Astrocyte of the spinal cord (primary cell): Measurements from ENCODE around the gene AJUBA.

Source experiments
- DNase-seq: peaks from one replicate; pipeline ENCODE4 v3.0.0; 2011; ENCODE audit warnings: low read depth, low spot score
- H3K4me3 ChIP-seq: 2 replicates; pipeline ENCODE4 v1.5.1; 2011; ENCODE audit warnings: low read depth, mild to moderate bottlenecking, low read length, moderate library complexity
- in situ Hi-C: cut with HindIII; loops from 2 replicates; pipeline ENCODE4 v1.10.0; 2017; ENCODE audit warnings: low sequenced_read_pairs
- TF ChIP-seq, protein P1 (sequence below): IDR thresholded peaks from 2 replicates; pipeline ENCODE4 v1.5.1; 2012; ENCODE audit warnings: low read depth, mild to moderate bottlenecking, low read length, inconsistent platforms

Gene AJUBA

DNA sequence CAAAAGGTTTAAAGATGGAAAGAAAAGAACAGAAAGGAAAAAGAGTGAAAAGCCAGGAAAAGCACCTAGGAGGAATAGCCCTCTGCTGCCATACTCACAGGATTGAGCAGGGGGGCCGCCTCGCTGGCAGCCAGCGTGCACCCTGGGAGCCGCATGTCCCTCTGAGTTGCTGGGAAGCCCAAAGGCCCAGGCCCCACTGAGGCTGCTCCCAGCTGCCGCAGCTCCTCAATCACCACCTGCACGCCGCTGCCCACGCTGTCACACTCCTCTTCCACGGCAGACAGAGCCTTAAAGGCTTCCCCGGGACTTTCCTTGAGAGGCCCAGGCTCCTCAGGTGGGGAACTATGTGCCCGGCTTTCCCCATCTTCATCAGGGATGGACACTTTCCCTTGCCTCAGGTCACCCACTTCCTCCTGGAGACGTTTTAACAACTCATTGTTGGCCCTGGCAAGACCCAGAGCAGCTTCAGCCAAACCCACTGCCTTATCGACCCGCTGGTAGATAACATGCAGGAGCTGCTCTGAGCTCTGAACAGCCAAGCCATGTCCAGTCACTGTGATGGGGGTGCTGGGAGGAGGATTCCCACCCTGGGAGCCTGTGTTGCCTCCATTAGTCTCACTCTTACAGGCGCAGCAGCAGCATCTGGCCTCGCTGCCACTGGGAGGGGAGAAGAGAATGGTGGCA, 16.1 kb upstream of the AJUBA start:
- in situ Hi-C loops: no loop called here
- TF ChIP-seq, protein P1, sequence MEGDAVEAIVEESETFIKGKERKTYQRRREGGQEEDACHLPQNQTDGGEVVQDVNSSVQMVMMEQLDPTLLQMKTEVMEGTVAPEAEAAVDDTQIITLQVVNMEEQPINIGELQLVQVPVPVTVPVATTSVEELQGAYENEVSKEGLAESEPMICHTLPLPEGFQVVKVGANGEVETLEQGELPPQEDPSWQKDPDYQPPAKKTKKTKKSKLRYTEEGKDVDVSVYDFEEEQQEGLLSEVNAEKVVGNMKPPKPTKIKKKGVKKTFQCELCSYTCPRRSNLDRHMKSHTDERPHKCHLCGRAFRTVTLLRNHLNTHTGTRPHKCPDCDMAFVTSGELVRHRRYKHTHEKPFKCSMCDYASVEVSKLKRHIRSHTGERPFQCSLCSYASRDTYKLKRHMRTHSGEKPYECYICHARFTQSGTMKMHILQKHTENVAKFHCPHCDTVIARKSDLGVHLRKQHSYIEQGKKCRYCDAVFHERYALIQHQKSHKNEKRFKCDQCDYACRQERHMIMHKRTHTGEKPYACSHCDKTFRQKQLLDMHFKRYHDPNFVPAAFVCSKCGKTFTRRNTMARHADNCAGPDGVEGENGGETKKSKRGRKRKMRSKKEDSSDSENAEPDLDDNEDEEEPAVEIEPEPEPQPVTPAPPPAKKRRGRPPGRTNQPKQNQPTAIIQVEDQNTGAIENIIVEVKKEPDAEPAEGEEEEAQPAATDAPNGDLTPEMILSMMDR: no peak
- no peak for DNase-seq
- H3K4me3 ChIP-seq: no peak overlapping the region

DNA sequence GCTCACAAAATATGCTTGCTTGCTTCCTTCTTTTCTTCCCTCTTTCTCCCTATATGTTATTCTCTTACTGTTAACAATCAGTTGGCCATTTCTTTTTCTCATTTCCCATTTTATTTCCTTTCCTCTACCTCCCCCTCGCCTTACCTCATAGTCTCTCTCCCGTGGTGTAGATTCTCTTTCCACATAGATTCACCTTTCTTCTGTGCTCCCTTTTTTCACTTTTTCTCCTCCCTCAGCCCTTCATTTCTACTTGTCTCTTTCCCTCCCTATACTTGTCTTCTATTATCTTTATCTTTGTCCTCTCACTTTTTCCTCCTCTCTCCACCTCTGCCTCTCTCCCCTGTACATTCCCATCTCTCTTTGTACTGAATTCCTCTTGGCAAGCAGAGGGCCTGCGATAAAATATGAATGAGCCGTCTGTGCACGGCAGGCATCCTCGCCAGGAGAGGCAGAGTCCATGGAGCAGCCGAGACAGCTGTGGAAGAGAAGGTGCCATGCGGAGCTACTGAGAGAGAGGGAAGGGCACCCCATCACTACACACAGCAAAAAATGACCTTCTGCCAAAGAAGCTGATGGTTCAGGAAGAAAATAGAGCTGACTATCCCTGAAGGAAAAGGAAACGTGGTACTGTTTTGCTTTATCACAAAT, 15.4 kb upstream of the AJUBA start:
- in situ Hi-C loops: no loop called here
- DNase-seq: no peak
- TF ChIP-seq, protein P1: no peak
- no peak overlapping the region for H3K4me3 ChIP-seq

DNA sequence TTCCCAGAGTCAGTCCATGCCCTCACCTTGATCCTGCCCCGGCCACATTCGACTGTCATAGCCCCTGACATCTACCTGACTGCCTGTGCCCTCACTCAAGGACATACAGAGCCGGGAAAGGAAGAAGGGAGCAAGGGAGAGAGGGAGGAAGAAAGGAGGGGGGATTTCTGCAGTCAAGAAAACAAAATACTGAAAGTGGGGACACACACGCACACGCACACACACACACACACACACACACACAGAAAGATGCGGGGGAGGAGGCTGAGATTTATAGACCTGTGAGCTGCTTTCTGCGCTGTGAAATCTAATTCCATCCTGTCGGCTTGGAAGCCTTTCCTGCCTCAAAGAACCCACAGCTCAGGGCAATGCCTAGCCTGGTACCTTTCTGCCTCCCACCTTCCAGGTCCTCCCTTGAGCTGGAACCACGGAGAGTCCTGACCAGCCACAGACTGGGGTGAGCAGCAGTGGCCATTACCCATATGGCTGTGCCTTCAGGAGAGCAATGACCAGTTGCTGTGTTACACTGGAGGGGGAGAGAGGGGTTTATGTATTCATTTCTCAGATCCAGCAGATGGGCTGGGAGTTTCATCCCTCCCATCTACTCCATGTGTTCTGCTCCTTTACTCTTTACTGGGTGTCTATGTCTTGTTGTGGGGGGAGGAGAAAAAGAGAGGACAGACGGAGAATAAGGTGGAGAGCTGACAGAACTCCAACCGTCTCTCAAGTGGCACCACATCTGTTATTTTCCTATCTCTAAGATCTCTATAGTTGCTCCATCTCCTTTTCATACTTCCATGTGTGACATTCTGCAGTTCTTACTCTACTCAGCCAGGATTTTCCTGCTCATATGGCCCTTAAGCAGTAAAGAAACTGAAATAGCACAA, 14.7 kb upstream of the AJUBA start:
- in situ Hi-C loops: no loop called here
- H3K4me3 ChIP-seq: no peak overlapping the region
- no peak for DNase-seq
- TF ChIP-seq, protein P1: no peak

DNA sequence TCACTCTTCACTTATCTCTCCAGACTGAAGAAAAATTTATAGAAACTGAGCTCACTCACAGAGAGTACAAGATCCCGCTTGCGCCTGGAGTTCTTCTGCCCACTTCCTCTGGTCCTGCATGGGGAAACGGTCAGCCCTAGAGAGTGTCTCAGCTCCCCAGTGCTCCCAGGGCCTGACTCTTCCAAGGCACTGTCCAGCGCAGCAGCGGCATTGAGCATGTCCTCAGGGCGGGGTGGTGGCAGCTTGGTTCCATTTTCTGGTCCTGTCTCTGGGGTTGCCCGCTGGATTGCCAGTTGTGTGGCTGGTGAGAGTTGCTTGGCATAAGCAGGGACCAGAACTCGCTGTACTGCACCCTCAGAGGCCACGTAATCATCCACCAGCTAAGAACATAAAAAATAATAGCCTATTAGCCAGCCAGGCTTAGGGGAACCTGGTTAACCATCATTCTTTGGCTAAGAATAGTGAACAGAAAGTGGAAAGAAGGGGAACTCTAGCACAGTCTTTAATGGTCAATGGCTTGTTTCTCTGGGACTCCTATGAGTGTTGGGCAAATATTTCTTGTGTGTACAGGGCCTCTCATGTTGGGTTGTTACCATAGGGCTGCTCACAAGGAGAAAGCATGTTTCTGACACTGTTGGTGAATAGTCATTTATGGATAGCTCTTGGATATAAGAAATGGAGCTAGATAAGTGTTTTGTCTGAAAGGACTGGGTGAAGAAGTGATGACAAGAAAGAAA, 13.7 kb upstream of the AJUBA start:
- no peak for DNase-seq
- TF ChIP-seq, protein P1: no peak
- H3K4me3 ChIP-seq: no peak overlapping the region
- in situ Hi-C loops: no loop called here

DNA sequence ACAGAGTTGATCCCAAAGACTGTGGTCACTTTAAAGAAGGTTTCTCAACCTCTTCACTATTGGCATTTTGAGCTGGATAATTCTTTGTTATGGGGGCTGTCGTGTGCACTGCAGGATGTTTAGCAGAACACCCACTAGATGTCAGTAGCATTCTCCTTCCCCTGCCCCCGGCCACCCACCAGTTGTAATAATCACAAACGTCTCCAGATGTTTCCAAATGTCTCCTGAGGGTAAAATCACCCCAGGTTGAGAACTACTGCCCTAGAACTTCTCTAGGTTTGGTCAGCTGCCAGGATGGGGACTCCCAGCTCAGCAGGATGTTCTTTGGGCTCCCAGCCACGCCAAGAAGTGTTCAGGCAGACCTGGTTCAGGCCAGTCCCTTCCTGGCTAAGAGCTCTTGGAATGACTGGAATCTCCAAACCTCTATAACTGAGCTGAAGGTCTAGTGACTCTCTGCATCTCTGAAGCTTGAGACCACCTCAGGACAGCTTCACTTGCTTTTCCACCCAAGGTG, 12.5 kb upstream of the AJUBA start:
- in situ Hi-C loops: no loop called here
- peak; percentile 53 for DNase-seq
- TF ChIP-seq, protein P1: peak; percentile 81
- no peak overlapping the region for H3K4me3 ChIP-seq

DNA sequence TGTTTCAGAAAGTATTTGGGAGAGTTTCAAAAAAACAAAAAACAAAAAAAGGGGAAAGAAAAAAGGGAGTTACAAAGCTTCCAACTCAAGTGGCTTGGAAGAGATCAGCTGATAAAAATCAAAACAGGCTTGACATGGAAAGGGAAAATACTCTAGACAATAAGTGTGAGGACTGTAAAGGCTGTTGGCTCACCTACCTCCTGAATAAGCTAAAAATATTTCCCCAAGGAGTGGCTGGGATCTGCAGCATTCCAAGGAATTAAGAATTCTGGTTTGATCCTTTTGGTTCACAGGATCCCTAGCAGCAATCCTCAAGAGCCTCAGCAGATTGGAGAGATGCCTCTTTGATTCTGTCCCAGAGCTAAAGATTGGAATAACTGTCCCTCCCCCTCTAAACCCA, 11.2 kb upstream of the AJUBA start:
- DNase-seq: no peak
- TF ChIP-seq, protein P1: no peak
- in situ Hi-C loops: no loop called here
- no peak overlapping the region for H3K4me3 ChIP-seq
